HG02870 (cell line): ENCODE measurements around the gene PLXNA4.

Experiments used
- ATAC-seq: cut with Tn5 transposase; IDR thresholded peaks from one replicate; pipeline ENCODE4 v1.9.1; 2021; ENCODE audit warnings: mild to moderate bottlenecking, moderate library complexity; ENCODE audit not compliant: unreplicated experiment

Gene PLXNA4

DNA sequence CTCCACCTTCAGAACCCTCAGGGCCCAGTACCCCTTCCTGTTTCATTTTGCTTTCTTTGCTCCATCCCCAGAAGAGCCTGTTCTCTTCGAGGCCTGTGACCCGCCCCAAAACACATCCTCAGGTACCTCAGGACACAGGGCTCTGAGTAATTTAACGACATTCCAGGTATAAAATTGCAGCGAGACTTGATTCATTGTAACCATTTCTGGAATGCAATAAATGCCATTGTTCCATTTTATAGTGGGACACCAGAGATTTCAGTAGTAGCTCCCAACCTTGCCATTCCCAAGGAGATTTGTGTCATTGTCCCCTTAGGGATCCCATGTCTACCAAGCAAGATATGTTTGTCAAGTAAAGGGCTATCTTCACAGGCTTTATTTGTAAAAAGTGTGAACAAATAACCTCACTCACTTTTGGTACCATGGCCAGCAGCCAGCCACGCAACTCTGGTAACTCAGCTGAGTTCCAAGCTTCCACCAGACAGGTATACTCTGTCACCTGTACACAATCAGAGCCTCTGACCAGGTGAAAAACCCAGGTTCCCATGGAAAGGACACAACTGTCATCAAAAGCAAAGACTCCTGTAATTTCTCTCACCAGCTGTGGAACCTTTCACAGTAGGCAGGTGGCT is 441.3 kb downstream of the PLXNA4 start:
- no peak for ATAC-seq

DNA sequence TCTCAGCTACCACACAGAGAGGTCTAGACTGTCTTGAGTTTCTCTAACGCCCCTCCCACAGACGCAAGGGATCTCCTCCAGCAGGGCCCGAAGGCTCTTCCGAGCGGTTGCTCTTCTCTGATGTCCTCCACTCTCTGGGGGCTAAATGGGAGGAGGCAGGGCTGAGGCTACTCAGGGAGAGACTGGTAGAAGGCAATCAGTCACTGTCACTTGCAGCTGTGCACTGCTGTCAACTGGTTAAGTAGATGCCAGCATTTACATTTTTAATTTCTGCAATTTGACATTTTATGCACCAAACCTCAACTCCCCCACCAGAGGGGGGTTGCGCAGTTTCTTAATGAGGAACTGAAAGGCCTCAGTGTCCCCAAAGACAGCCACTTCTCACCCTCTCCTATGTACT is 442.8 kb downstream of the PLXNA4 start:
- no peak for ATAC-seq

GRCh38 chr7:132131196-132131595 is 445.1 kb downstream of the PLXNA4 start:
- ATAC-seq, result no peak

DNA sequence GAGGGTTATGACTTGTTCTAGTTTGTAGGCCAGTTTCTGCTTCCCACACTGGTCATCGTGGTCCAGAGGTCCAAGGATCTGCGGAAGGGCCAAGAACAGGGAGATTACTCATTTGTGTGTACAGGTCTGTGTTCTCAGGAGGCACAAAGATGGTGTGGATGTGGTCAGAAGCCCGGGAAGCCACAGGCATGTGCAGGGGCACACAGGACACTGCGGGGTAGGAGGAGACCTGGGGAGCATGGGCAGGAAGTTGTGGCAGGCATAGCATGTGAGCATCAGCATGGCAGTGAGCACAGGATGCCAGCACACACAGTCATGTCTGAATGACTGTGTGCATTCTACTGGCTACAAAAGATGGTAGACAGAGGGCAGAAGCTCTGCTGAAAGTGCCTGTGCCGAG is 445.8 kb downstream of the PLXNA4 start:
- no peak for ATAC-seq

DNA sequence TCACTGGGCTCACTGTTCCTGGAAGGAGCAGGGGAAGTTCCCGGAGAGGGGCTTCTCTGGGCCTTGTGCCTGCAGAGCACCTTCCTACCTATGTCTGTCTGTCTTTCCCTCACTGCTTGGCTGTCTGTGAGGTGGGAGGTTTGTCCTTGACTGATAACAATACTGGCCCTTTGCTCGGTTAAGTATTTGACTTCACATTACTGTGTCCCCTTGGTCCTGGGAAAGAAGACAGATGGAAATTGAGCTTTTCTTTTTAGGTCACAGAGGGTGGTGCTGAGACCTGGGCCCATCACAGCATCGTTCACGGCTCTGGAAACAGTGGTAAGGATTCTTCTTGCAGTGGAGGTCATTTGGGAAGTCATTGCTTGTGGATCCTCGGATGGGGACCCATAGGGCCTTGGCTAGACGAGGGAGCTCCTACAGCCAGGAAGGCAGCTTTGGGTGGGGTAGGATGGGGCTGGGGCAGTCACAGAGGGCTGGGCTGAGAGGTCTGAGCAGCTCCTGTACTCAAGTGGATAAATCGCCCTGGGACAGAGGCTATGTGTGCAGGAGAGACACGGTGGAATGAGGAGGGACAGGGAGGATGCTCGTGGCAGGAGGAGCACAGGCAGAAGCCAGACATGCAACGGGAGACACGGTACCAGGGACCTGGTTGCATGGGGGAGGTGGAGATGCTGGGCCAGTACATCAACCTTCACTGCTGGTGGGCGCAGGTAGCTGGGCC is 450.2 kb downstream of the PLXNA4 start:
- ATAC-seq, result no peak

DNA sequence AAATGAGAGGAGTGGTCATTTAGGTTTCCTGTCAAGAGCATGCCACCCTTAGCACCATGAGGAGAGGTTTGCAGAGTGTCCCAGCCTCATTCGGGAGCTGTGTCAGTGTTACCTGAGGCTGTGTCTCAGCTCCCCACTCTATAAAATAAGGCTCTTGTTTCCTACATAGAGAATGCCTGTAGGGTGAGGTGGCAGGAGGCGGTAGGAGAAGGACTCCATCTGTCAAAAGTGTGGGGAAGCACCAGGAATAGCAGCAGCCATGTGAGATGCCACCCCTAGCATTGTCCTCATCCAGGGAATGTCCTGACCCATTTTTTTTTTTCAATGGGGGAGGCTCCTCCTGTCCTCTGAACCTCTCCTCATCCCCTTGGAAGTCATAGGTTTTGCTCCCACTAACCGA is 451.2 kb downstream of the PLXNA4 start:
- ATAC-seq, result no peak

GRCh38 chr7:132124575-132124974 is 451.7 kb downstream of the PLXNA4 start:
- no peak for ATAC-seq

DNA sequence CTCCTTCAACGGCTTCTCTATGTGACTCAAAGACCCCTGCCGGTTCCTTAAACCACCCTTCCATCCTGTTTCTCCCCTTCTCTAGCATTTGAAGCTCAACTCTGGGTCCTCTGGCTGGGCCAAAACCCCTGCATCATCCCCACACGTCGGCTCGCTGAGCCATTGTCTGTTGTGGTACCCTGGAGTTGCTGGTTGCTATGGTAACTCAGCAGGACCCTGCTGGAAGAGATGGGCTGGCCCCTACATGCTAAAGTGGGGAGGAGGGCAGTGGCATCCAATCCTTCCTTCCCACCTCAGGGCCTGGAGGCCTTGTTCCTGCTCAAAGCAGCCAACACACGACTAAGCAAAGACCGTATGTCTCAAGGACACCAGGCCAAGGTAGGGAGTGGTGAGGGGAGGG is 452.5 kb downstream of the PLXNA4 start:
- no peak for ATAC-seq

- ATAC-seq, result no peak
Observed at GRCh38 chr7:132122901-132123300, 453.4 kb downstream of the PLXNA4 start.

GRCh38 chr7:132121987-132122386 is 454.3 kb downstream of the PLXNA4 start:
- ATAC-seq, result no peak

DNA sequence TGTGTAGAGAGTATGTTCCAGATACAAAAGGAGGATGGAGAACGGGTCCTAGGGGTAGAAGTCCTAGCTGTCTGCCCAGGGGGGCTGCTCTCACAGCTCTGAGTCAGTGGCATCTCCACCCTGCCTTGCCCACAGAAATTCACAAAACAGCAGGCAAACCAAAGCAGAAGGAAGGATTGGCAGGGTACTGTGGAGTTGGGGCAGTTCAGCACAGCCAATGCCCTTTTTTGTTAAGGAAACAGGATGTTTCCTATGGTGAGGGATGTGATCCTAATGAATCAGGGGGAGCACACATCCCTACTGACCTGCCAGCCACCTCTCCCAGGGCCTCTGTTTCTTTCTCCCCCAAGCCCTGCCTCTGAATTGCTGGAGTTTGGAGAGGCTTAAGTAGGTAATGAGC is 457.6 kb downstream of the PLXNA4 start:
- ATAC-seq, result no peak

GRCh38 chr7:132117636-132118035 is 458.6 kb downstream of the PLXNA4 start:
- no peak for ATAC-seq

GRCh38 chr7:132117181-132117580 is 459.1 kb downstream of the PLXNA4 start:
- no peak for ATAC-seq

DNA sequence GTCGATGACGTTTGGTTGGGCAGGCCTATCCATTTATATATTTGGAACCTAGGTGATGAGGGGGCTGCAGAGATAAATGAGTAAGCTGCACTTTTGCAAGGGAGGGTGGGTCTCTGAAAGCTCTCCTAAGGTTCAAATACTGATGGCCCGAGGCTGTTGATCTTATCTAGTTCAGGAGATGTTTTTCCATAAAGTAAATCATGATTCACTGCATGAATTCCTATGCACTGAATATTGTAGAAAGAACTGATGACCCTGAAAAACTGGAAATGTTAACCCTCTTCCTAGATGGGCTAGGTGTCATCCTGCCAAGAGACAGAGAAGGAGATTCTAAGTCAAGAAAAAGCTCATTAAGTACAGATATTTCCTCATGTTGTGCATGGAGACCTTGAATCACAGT is 459.9 kb downstream of the PLXNA4 start:
- no peak for ATAC-seq

- ATAC-seq, result no peak
Observed at GRCh38 chr7:132115758-132116157, 460.5 kb downstream of the PLXNA4 start.

GRCh38 chr7:132115028-132115427 is 461.2 kb downstream of the PLXNA4 start:
- ATAC-seq, result no peak

GRCh38 chr7:132114411-132114810 is 461.9 kb downstream of the PLXNA4 start:
- ATAC-seq, result no peak

- no peak for ATAC-seq
Observed at GRCh38 chr7:132113536-132114371, 462.5 kb downstream of the PLXNA4 start.

- no peak for ATAC-seq
Observed at GRCh38 chr7:132112657-132113056, 463.6 kb downstream of the PLXNA4 start.

DNA sequence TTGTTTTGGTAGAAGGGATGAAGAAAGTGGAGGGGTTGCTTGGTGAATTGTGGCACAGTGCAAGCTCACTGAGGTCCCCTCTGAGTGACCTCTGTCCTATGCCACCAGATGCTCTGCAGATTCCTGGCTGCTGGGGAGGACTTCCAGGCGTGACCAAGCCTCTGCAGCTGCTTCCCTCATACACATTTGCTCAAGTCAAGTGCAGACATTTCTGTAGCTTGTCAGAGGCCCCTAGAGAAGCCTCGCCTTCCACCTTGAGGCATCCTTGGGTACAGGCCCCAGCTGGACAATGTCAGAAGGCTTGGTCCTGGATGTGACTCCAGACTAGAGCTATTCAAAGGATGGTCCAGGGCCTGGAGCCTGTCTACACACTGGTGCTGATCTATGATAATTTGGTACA is 464.2 kb downstream of the PLXNA4 start:
- no peak for ATAC-seq

DNA sequence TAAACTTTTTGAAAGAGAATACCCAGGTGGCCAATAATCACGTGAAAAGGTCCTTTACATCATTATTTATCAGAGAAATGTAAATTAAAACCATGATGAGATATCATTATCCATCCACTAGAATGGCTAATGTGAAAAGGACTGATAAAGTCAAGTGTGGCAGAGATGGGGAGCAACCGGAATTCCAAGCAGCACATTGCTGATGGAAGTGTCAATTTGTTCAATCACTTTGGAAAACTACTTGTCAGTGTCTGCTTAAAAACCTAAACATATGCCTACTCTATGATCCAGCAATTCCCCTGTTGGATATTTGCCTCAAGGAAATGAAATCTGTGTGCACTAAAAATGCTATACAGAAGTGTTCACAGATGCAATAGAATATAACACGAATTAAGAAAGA is 465.6 kb downstream of the PLXNA4 start:
- ATAC-seq, result no peak

- no peak for ATAC-seq
Observed at GRCh38 chr7:132109769-132110168, 466.5 kb downstream of the PLXNA4 start.
